ENCODE results near the gene ATP1A4. TPM values are rescaled to one million over a fixed set of nuclear protein-coding genes. Genes with fewer than 3 reads are reported as not detected.
A peak's percentile ranks its signal among the peaks of the same experiment; 100 is the strongest.

The ATP1A4 gene
- total and polyA plus RNA-seq, 9 of the 15 experiments (the other 6 are each of a cell fraction or from before 2014, with no cell fraction given), result 0.07 TPM; not detected in 8

- DNase-seq (ENCODE audit: extremely low read depth in 1 of 4, low spot score in 3 of 4) (peak in 1 of 4 experiments; percentile 29), ATAC-seq (no peak), FAIRE-seq (no peak)
- peak; percentile 75 for TF ChIP-seq RFX1 (IDR thresholded peaks at IDR 0.05)
- TF ChIP-seq PTBP1 (IDR thresholded peaks at IDR 0.05; ENCODE audit: low read depth, low read length), result no peak
- 0 out of 2 replicates have a peak, but pooled peaks have one; percentile 23 for TF ChIP-seq POLR2A (conservative IDR thresholded peaks at IDR 0.05)
- Histone ChIP-seq H3K27ac (ENCODE audit: extremely low read depth, low read depth, low read length) (no peak overlapping the region; the same call in 2 of the 3 replicates), H3K4me2 (ENCODE audit: insufficient read depth, low read length) (no peak overlapping the region), H3K4me3 (no peak overlapping the region), H4K20me1 (replicated peaks; ENCODE audit: control insufficient read depth, insufficient read depth, low read length) (peaks cover 5% of the 10 kb centered on the region; the same call in 1 of the 2 replicates), H3K9ac (ENCODE audit: insufficient read depth in 1 of 2, low read depth in 2 of 2, low read length in 2 of 2) (peak overlapping the region in 1 of 2 experiments; percentile 6; a peak in 1 of 4 replicates), H2AFZ (ENCODE audit: low read depth, low read length) (no peak overlapping the region), H3K9me3 (replicated peaks; ENCODE audit: control insufficient read depth, insufficient read depth, low read depth, low read length) (no peaks in the 10 kb centered on the region), H3K27me3 (ENCODE audit: control insufficient read depth in 2 of 2, insufficient read depth in 2 of 2, low read length in 2 of 2) (no peaks in the 10 kb centered on the region), H3K9me1 (ENCODE audit: control insufficient read depth, insufficient read depth, low read length) (no peaks in the 10 kb centered on the region), H3K79me2 (ENCODE audit: control insufficient read depth, insufficient read depth, low read length) (peaks cover 16% of the 10 kb centered on the region), H3K36me3 (ENCODE audit: control insufficient read depth, insufficient read depth, low read length) (peaks cover 65% of the 10 kb centered on the region; the same call in 2 of the 3 replicates), H3K4me1 (replicated peaks in 1 of 2; ENCODE audit: control insufficient read depth in 2 of 2, insufficient read depth in 2 of 2, low read length in 2 of 2) (peaks cover 25 to 30% of the 10 kb centered on the region in 2 experiments)
- no TSS peak for BruUV-seq (replicated peaks)
- in situ Hi-C loops (cut with MboI), result no loop called here
- intact Hi-C loops (cut with micrococcal nuclease), result no loop called here
- CTCF ChIA-PET (ENCODE audit: low intra/inter-chr PET ratio), result no interaction called here
- 57% methylated on average over 6 of the region's 6 CpGs for WGBS (ENCODE audit: insufficient coverage, low coverage, missing lambda C conversion rate)
- POLR2A ChIA-PET, result interaction anchor here (0.6 to 3.4 kb wide), 10 partner anchors 10 to 900 kb away, joined by 3 to 41 read pairs (median 4); partner anchors contain the start of gene PEX19
These were observed 57.3 kb downstream of the ATP1A4 start for GRCh38 chr1:160208557-160209320.

All from K562 (cell line).